Skeletal muscle tissue (tissue), 4 donors: ENCODE measurements around the gene APMAP. TPM values are rescaled to one million over a fixed set of nuclear protein-coding genes. Genes with fewer than 3 reads are reported as not detected.
A peak's percentile ranks its signal among the peaks of the same experiment; 100 is the strongest.
"Not testable (repeated sequence)": the region's sequence is repeated elsewhere in the genome, so short reads cannot be mapped to it uniquely, and the experiment has no call there.

Experiments
- H3K27ac ChIP-seq: one replicate; pipeline ENCODE4 v1.7.0; 2013; ENCODE audit warnings: mild to moderate bottlenecking, low read depth, low read length, inconsistent platforms
- H3K27me3 ChIP-seq, 3 donors: one replicate each; pipeline ENCODE4 v1.7.0; 2013; ENCODE audit warnings: low read length in 3 of 3; ENCODE audit not compliant: control insufficient read depth in 3 of 3, insufficient read depth in 3 of 3
- H3K36me3 ChIP-seq, 3 donors: one replicate each; pipeline ENCODE4 v1.7.0; 2013; ENCODE audit warnings: low read length in 3 of 3; ENCODE audit not compliant: control insufficient read depth in 3 of 3, insufficient read depth in 3 of 3
- H3K4me1 ChIP-seq, 3 donors: one replicate each; pipeline ENCODE4 v1.7.0; 2013; ENCODE audit warnings: low read length in 3 of 3, mild to moderate bottlenecking in 3 of 3; ENCODE audit not compliant: control insufficient read depth in 3 of 3, insufficient read depth in 3 of 3
- H3K4me3 ChIP-seq, 3 donors: one replicate each; pipeline ENCODE4 v1.7.0; 2013; ENCODE audit warnings: low read length in 3 of 3
- H3K9ac ChIP-seq, 3 donors: one replicate each; pipeline ENCODE4 v1.7.0; 2013; ENCODE audit warnings: low read length in 3 of 3, mild to moderate bottlenecking in 3 of 3, moderate library complexity in 2 of 3, low read depth in 1 of 3
- H3K9me3 ChIP-seq, 3 donors: one replicate each; pipeline ENCODE4 v1.7.0; 2013; ENCODE audit warnings: low read length in 3 of 3; ENCODE audit not compliant: control insufficient read depth in 3 of 3
- total RNA-seq: library from RNA; depleted of rRNA; stranded (reverse); fragments of >200 nt; gene quantifications from one replicate; pipeline ENCODE4 v1.2.3, GENCODE V29; 2014
- donor health status: Osteomylitis.

The APMAP gene
- total RNA-seq, 1 donor from 2014 or later, result 41.2 TPM

GRCh38 chr20:25009218-25010145, 16.9 kb upstream of the APMAP start:
- Histone ChIP-seq H3K9me3 (no peaks in the 10 kb centered on the region), H3K27ac (peak overlapping the region; percentile 5), H3K27me3 (no peaks in the 10 kb centered on the region), H3K4me3 (no peak overlapping the region), H3K9ac (peak overlapping the region in 1 of 3 donors; percentile 54), H3K4me1 (peaks cover 18 to 49% (median 42%) of the 10 kb centered on the region in 3 donors), H3K36me3 (peaks cover 75 to 83% (median 77%) of the 10 kb centered on the region in 3 donors)

GRCh38 chr20:25008388-25009217, 16.1 kb upstream of the APMAP start:
- H3K27me3 ChIP-seq, result no peaks in the 10 kb centered on the region
- H3K9ac ChIP-seq, result no peak overlapping the region
- H3K9me3 ChIP-seq, result no peaks in the 10 kb centered on the region
- H3K4me3 ChIP-seq, result no peak overlapping the region
- no peak overlapping the region for H3K27ac ChIP-seq
- peaks cover 68 to 77% (median 68%) of the 10 kb centered on the region in 3 donors for H3K36me3 ChIP-seq
- H3K4me1 ChIP-seq, result peaks cover 18 to 42% (median 38%) of the 10 kb centered on the region in 3 donors

GRCh38 chr20:25007491-25008305, 15.1 kb upstream of the APMAP start:
- Histone ChIP-seq H3K4me1 (peaks cover 17 to 33% (median 29%) of the 10 kb centered on the region in 3 donors), H3K9me3 (no peaks in the 10 kb centered on the region), H3K9ac (no peak overlapping the region), H3K27ac (no peak overlapping the region), H3K4me3 (no peak overlapping the region), H3K27me3 (no peaks in the 10 kb centered on the region), H3K36me3 (peaks cover 60 to 68% (median 63%) of the 10 kb centered on the region in 3 donors)

GRCh38 chr20:25006431-25007167, 14.0 kb upstream of the APMAP start:
- H3K9ac ChIP-seq, result peak overlapping the region in 1 of 3 donors; percentile 25
- H3K27me3 ChIP-seq, result no peaks in the 10 kb centered on the region
- peaks cover 54 to 59% (median 58%) of the 10 kb centered on the region in 3 donors for H3K36me3 ChIP-seq
- H3K4me1 ChIP-seq, result peaks cover 6 to 22% (median 18%) of the 10 kb centered on the region in 3 donors
- no peaks in the 10 kb centered on the region for H3K9me3 ChIP-seq
- no peak overlapping the region for H3K27ac ChIP-seq
- no peak overlapping the region for H3K4me3 ChIP-seq

- Histone ChIP-seq H3K27ac (no peak overlapping the region), H3K9ac (no peak overlapping the region), H3K4me1 (peaks cover 2 to 15% (median 13%) of the 10 kb centered on the region in 3 donors), H3K9me3 (no peaks in the 10 kb centered on the region), H3K4me3 (no peak overlapping the region), H3K36me3 (peaks cover 50 to 53% (median 52%) of the 10 kb centered on the region in 3 donors), H3K27me3 (no peaks in the 10 kb centered on the region)
Observed at GRCh38 chr20:25005661-25006060, 13.1 kb upstream of the APMAP start.

GRCh38 chr20:25005220-25005619, 12.7 kb upstream of the APMAP start:
- H3K4me3 ChIP-seq, result no peak overlapping the region
- H3K9me3 ChIP-seq, result no peaks in the 10 kb centered on the region
- peaks cover 46 to 49% (median 48%) of the 10 kb centered on the region in 3 donors for H3K36me3 ChIP-seq
- H3K27ac ChIP-seq, result no peak overlapping the region
- H3K27me3 ChIP-seq, result no peaks in the 10 kb centered on the region
- H3K4me1 ChIP-seq, result peaks cover 3 to 15% (median 12%) of the 10 kb centered on the region in 3 donors
- H3K9ac ChIP-seq, result no peak overlapping the region

- Histone ChIP-seq H3K4me3 (no peak overlapping the region), H3K36me3 (peaks cover 24 to 27% (median 26%) of the 10 kb centered on the region in 3 donors), H3K27ac (no peak overlapping the region), H3K4me1 (peaks cover 3 to 27% (median 27%) of the 10 kb centered on the region in 3 donors), H3K9me3 (no peaks in the 10 kb centered on the region), H3K9ac (no peak overlapping the region), H3K27me3 (no peaks in the 10 kb centered on the region)
Observed at GRCh38 chr20:25003002-25003401, 10.5 kb upstream of the APMAP start.

- not testable (repeated sequence) for H3K27ac ChIP-seq, H3K27me3 ChIP-seq, H3K9me3 ChIP-seq, H3K9ac ChIP-seq, H3K4me3 ChIP-seq
- H3K4me1 ChIP-seq, result peaks cover 3 to 36% (median 30%) of the 10 kb centered on the region in 3 donors
- peaks cover 9 to 10% (median 10%) of the 10 kb centered on the region in 3 donors for H3K36me3 ChIP-seq
Observed at GRCh38 chr20:25001323-25001722, 8.8 kb upstream of the APMAP start.
